Measurements from ENCODE around the gene FUBP3.

Gene FUBP3

GRCh38 chr9:130632081-130632710 is 52.8 kb downstream of the FUBP3 start:
- in situ Hi-C loops (cut with MboI; ENCODE audit: low sequenced_read_pairs, unreplicated experiment): no loop called here
- no peak for TF ChIP-seq CTCF (IDR thresholded peaks at IDR 0.05; ENCODE audit: borderline replicate concordance, control extremely low read depth, extremely low read depth, insufficient read depth, missing control alignments)
- DNase-seq (ENCODE audit: low spot score): no peak

GRCh38 chr9:130632841-130633240 is 53.5 kb downstream of the FUBP3 start:
- TF ChIP-seq CTCF (IDR thresholded peaks at IDR 0.05; ENCODE audit: borderline replicate concordance, control extremely low read depth, extremely low read depth, insufficient read depth, missing control alignments): no peak
- DNase-seq (ENCODE audit: low spot score): no peak
- in situ Hi-C loops (cut with MboI; ENCODE audit: low sequenced_read_pairs, unreplicated experiment): no loop called here

GRCh38 chr9:130633336-130634190 is 54.2 kb downstream of the FUBP3 start:
- no peak for DNase-seq (ENCODE audit: low spot score)
- in situ Hi-C loops (cut with MboI; ENCODE audit: low sequenced_read_pairs, unreplicated experiment): no loop called here
- TF ChIP-seq CTCF (IDR thresholded peaks at IDR 0.05; ENCODE audit: borderline replicate concordance, control extremely low read depth, extremely low read depth, insufficient read depth, missing control alignments): no peak

- no peak for TF ChIP-seq CTCF (IDR thresholded peaks at IDR 0.05; ENCODE audit: borderline replicate concordance, control extremely low read depth, extremely low read depth, insufficient read depth, missing control alignments)
- in situ Hi-C loops (cut with MboI; ENCODE audit: low sequenced_read_pairs, unreplicated experiment): no loop called here
Measured at GRCh38 chr9:130634191-130634768, 54.9 kb downstream of the FUBP3 start.

GRCh38 chr9:130634801-130635200 is 55.4 kb downstream of the FUBP3 start:
- no peak for TF ChIP-seq CTCF (IDR thresholded peaks at IDR 0.05; ENCODE audit: borderline replicate concordance, control extremely low read depth, extremely low read depth, insufficient read depth, missing control alignments)
- in situ Hi-C loops (cut with MboI; ENCODE audit: low sequenced_read_pairs, unreplicated experiment): no loop called here
- no peak for DNase-seq (ENCODE audit: low spot score)

More at GRCh38 chr9:130634191-130634768, 54.9 kb downstream of the FUBP3 start:
- DNase-seq (ENCODE audit: low spot score): no peak

- in situ Hi-C loops (cut with MboI; ENCODE audit: low sequenced_read_pairs, unreplicated experiment): no loop called here
- no peak for TF ChIP-seq CTCF (IDR thresholded peaks at IDR 0.05; ENCODE audit: borderline replicate concordance, control extremely low read depth, extremely low read depth, insufficient read depth, missing control alignments)
- no peak for DNase-seq (ENCODE audit: low spot score)
Measured at GRCh38 chr9:130635306-130635705, 55.9 kb downstream of the FUBP3 start.

Measured in GM13976 (cell line).